ENCODE measurements around the gene TEDC2.
"Not testable (repeated sequence)": the region's sequence is repeated elsewhere in the genome, so short reads cannot be mapped to it uniquely, and the experiment has no call there.

TEDC2 gene

DNA sequence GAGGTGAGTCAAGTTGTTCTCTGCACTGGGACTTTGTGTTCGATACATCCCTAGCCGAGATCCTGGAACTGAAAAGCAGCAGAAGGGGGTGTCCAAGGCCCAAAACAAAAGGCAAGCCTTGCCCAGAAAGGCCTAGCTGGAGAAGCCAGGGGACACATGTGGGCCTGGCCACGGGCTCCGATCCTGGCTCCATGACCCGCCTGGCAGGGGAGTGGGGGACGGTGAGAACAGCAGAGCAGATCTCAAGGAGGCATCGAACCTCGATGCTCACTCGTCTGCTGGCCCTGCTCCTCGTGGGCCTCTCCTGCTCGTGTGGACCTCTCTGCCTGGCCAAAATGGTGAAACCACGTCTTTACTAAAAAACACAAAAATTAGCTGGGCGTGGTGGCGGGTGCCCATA is 21.8 kb upstream of the TEDC2 start:
- no peak for DNase-seq

DNA sequence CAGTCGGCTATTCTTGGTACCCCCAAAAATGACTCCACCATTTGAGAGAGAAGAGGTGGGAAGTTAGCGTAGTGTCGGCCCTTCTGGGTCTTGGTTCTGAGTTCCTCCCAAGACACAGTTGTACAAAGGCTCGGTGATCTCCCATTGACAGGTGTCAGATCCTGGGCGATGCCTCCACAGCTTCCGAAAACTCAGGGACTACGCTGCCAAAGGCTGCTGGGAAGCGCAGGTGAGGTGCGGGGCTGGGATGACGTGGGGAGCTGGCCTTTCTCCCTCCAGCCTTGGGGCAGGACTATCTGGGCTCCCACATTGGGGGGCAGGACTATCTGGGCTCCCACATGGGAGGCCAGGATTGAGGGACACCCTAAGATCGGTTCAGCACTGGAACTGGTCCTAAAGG is 20.3 kb upstream of the TEDC2 start:
- no peak for DNase-seq

DNA sequence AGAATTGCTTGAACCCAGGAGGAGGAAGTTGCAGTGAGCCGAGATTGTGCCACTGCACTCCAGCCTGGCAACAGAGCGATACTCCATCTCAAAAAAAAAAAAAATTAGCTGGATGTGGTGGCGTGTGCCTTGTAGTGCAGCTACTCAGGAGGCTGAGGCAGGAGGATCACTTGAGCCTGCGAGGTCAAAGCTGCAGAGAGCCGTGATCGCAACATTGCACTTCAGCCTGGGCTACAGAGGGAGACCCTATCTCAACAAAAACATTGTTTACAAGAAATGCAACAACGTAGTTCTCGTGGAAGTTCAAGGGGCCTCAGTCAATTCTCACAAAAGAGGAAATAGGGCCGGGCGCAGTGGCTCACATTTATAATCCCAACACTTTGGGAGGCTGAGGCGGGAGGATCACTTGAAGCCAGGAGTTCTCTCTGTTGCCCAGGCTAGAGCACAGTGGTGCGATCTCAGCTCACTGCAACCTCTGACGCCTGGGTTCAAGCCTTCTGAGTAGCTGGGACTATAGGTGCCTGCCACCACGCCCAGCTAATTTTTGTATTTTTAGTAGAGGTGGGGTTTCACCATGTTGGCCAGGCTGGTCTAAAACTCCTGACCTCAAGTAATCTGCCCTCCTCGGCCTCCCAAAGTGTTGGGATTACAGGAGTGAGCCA is 18.6 kb upstream of the TEDC2 start:
- DNase-seq: not testable (repeated sequence)

DNA sequence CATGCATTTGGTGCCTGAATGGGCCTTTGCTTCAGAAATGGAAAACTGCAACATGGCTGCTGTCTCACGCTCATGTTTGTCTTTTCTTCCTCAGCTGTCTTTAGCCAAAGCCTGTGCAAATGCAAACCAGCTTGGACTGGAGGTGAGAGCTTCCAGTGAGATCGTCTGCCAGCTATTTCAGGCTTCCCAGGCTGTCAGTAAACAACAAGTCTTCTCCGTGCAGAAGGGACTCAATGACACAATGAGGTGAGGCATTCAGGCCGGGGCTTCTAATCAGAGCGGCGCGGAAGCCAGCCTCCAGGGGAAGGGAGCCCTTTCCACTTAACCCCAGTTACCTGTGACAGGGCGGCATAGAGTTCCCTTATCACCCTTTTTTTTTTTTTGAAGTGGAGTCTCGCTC is 16.4 kb upstream of the TEDC2 start:
- DNase-seq: no peak

DNA sequence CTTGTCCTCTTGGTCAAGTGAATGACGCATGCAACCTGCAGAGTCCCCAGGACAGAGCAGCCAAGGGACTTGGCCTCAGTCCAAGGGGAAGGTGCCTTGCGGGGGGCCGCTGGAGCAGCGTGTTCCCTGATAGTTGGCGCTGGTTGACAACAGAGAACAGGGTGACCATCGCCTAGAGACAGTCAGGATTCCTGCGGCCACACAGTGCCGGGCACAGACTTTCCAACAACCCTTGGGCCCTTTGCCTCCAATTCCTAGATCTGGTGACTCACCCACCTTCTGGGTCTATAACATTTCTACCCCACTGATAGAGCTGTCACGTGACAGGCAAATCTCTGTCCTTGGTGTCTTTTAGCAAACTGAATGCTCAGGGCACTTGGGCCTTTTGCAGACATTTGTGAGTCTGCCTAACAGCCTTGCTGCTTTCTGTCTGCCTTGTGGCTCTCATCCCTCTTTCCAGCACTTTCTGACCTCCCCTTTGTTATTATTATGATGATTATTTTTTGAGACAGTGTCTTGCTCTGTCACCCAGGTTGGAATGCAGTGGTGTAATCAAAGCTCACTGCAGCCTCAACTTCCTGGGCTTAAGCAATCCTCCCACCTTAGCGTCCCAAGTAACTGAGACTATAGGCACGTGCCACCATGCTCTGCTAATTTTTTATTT is 11.9 kb upstream of the TEDC2 start:
- no peak for DNase-seq

DNA sequence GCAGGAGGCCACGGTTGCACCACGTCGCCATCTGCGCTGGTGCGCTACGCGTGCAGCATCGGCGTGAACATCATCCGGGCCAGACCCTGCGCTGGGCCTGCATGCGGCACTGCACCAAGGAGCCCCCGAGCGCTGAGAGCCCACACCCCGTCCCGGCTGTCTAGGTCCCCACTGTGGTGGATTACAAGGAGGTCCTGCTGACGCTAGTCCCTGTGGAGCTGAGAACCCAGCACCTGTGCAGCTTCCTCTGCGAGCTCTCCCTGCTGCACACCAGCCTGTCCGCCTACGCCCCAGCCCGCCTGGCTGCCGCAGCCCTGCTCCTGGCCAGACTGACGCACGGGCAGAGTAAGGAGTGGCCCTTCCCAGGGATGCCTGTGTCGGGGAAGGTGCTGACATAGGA is 10.8 kb upstream of the TEDC2 start:
- DNase-seq: no peak

DNA sequence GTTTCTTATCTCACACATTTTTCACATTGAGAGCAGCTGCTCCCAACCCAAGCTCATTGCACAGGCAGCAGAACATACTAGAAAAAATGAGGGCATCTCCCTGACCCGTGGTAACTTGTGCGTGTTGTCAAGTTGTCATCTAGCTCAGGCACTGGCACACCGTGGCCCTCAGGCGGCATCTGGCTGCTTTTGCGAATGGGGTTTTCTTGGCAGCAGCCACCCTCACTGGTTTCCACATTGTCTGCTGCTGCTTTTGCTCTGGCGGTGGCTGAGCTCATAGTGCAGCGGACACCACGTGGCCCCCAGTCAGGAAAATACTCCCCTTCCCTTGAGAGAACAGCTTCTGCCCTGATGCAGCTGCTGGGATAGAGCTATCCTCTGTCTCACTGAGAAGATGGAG is 9.4 kb upstream of the TEDC2 start:
- DNase-seq: no peak

DNA sequence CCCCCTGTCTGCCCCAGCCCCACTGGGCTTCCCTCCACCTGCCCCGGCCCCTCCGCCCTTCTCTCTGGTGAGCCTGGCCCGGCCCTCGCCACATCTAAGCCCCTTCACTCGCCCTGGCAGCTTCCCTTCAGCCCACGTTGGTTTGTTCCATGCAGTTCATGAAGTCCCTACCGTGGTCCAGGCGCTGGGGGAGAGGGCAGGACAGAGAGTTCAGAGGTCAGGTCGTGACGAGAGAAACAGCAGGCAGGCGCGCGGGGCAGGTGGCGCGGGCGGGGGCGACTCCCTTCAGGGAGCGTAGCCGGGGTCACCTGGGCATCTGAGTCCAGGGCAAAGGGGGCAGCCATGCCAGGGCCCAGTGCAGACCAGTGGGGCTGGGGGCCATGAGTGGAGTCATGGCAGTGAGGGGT is 8.9 kb upstream of the TEDC2 start:
- DNase-seq: no peak

DNA sequence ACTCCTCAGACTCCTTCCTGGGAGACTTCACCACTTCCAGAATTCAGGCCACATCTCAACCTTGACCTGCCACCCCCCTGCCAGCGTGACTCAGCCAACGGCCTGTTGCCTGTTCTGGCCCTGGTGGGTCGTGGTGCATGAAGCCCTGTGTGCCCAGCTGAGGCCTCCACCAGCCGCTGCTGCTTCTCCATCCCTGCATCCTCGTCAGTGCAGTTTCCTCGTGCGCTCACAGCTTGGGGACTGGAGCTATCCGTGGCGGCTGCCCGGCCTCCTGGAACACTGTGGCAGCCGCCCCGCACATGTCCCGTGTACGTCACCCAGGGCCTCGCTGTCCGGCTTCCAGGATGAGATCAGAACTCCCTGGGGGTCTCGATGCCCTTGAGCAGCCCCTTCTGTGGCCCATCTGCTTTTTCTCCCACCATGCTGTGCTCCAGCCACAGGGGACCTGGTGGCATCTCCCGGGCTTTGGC is 8.0 kb upstream of the TEDC2 start:
- no peak for DNase-seq

DNA sequence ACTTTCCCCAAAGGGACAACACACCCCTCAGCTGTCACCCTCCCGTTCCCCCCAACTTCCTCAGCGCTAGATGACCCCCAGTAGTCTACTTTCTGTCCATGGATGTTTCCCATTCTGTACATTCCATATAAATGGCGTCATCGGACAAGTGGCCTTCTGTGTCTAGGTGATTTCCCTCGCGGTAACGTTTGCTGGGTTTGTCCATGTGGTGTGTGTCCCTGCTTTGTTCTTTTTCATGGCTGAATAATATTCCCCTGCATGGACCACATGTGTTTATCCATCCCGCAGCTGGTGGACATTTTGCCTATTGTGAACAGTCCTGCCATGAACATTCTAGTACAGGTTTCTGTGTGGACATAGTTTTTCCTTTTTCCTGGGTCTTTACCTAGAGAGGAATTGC is 7.3 kb upstream of the TEDC2 start:
- no peak for DNase-seq

DNA sequence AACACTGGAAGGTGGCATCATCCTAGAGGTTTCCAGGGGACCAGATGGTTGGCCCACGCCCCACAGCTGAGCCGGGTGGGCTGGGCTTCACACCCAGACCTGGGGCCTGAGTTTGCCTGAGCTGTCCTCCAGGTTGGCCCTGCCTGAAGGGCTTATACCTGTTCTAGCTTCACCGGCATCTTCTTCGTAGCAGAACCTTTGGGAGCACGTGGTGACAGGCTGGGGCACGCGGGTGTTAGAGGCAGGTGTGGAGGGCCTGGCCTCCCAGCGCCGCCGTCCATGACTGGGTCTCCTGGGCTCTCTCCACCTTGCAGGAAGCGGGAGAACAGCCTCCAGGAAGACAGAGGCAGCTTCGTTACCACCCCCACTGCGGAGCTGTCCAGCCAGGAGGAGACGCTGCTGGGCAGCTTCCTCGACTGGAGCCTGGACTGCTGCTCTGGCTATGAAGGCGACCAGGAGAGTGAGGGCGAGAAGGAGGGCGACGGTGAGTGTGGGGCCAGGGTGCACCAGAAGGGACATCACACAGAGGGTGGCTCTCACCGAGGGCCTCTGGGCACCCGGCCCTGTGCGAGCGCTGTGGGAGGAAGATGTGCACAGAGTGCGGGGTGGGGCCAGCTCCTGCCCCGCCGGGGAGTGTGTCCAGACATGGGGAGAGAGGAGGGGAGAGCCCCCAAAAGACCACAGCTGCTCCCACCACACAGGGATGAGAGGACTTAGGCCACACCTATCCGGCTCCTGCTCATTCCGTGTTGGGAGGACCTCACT is 4.6 kb upstream of the TEDC2 start:
- no peak for DNase-seq

DNA sequence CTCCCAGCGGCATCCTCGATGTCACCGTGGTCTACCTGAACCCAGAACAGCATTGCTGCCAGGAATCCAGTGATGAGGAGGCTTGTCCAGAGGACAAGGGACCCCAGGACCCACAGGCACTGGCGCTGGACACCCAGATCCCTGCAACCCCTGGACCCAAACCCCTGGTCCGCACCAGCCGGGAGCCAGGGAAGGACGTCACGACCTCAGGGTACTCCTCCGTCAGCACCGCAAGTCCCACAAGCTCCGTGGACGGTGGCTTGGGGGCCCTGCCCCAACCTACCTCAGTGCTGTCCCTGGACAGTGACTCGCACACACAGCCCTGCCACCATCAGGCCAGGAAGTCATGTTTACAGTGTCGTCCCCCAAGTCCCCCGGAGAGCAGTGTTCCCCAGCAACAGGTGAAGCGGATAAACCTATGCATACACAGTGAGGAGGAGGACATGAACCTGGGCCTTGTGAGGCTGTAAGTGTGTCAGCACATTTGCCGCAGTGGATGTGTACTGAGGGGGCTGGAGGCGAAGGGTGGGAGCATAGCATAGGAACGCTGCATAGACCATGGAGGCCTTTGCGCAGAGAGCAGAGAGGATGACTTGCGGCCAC is 3.3 kb upstream of the TEDC2 start:
- DNase-seq: no peak

DNA sequence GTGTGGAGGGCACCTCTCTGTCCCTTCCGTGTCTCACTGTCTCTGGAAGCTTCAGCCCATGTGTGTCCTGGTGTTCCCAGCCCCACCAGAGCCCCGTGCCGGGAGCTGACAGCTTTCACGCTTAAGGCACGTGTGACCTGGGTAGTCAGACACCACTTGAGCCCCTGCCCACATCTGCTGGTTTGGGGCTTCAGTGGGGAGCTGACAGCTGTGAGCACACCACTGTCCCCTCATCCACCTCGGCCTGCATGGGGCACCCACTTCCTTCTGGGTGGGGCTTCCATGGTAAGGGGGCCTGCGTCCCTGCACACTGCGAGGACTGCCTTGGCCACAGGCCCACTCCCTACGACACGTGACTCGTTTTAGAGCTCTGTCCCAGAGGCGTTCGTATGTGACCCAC is 2.6 kb upstream of the TEDC2 start:
- DNase-seq: no peak

DNA sequence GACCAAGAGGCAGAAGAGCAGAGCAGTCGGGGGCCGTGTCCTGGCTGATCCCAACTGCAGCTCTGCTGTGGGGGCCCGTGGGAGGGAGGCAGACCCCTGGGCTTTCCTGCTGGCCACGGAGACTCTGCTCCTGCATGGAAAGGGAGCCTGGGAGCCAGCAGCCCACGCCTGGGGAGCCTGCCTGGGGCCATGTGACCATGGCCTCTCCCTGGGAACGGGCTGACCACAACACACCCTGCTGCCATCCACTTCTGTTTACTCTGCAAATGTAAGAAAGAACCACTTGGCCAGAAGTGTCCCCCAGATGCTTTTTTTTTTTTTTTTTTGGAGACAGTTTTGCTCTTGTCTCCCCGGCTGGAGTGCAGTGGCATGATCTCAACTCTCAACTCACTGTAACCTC is 2.0 kb upstream of the TEDC2 start:
- no peak for DNase-seq

DNA sequence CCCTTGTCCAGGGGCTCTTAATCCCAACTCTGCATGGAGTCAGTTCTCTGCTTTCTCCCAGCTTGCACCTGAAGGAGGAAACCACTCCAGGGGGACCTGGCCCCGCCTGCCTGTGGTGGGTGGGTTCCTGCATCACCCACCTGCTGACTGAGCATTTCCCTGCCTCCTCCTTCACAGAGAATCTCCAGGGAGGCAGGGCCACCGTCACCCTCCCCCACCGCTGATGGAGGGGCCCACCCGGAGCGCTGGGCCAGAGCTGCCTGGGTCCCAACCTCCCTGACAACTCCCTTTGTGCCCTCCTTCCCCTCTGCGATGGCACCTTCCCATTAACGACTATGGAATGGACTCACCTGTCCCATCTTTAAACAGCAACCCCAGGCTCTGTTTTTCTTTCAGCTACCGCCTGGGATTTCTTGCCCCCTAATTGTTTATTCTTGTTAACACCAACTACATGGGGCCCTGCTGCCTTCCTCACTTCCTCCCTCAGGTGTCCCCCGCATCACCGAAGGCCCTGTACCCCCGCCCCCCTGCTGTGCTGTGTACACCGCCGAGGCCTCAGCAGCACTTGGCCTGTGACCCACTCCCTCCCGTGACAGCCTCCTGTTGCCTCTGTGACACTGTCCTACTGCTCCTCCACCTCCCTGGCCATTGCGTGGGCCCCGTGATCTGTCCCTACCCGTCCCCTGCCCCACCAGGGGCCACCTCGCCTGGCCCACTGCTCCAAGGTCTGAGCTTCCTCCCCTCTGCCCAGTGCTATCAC is 842 bp upstream of the TEDC2 start:
- DNase-seq: no peak

DNA sequence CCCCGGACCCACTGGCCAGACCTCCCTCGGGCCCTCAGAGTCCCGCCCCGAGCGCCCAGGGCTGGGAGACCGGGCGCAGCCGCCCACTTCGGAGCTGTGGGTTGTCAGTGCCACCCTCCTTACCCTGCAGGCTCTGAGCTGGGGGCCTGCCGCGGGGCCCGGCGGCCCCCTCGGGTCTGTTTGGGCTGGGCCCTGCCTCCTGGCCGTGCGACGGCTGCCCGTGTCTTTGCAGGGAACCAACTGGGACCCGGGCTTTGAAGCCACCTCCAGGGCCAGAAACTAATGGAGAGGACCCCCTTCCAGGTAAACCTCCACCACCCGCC is 443 bp downstream of the TEDC2 start:
- no peak for DNase-seq

DNA sequence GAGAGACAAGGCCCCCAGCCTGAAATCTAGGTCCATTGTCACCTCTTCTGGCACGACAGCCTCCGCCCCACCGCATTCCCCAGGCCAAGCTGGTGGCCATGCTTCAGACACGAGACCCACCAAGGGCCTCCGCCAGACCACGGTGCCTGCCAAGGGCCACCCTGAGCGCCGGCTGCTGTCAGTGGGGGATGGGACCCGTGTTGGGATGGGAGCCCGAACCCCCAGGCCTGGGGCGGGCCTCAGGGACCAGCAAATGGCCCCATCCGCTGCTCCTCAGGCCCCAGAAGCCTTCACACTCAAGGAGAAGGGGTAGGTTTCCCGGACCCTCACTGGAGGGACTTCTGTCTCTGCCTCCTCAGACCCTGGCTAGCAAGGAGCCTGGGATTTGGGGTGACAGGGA is 1.0 kb downstream of the TEDC2 start:
- DNase-seq: no peak

DNA sequence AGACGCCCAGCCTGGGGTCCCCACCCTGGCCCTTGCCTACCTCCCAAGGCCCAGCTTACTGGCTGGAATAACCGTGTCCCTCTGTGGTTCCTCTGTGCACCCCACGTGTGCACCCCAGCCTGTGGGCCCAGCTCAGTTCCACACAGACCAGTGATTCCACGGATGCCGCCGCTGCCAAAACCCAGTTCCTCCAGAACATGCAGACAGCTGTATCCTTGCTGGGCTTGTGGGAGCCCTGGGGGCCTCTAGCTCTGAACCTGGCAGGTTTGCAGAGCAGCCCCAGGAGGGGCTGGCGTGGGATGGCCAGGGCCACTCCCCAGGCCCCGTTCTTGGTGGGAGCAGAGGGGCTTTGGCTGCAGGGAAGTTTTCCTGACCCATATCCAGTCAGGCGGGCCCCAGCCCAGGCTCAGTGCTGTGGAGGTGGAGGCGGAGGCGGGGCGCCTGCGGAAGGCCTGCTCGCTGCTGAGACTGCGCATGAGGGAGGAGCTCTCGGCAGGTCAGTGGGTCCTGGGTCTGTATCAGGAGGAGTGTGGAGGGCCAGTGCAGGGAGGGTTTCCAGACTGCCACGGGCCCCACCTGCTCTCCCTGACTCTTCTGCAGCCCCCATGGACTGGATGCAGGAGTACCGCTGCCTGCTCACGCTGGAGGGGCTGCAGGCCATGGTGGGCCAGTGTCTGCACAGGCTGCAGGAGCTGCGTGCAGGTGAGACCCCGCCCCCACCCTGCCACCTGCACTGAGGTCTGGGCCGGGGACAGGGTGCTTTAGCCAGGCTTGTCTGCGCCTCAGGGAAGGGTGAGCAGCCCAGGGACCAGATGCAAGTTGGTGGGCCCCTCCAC is 2.3 kb downstream of the TEDC2 start:
- DNase-seq: no peak

DNA sequence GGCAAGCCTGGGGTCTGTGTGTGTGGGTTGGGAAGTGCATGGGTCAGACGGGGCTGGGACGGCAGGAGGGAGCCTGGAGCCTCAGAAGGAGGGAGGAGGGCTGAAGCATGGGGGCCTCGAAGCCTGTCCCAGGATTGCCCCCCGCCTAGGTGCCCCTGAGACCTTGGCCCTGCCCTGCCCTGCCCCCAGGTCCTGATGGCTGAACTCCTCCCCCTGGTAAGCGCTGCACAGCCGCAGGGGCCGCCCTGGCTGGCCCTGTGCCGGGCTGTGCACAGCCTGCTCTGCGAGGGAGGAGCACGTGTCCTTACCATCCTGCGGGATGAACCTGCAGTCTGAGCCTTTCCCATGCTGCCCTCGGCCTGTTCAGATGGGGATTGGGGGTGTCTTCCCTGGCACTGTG is 4.4 kb downstream of the TEDC2 start:
- DNase-seq: no peak

DNA sequence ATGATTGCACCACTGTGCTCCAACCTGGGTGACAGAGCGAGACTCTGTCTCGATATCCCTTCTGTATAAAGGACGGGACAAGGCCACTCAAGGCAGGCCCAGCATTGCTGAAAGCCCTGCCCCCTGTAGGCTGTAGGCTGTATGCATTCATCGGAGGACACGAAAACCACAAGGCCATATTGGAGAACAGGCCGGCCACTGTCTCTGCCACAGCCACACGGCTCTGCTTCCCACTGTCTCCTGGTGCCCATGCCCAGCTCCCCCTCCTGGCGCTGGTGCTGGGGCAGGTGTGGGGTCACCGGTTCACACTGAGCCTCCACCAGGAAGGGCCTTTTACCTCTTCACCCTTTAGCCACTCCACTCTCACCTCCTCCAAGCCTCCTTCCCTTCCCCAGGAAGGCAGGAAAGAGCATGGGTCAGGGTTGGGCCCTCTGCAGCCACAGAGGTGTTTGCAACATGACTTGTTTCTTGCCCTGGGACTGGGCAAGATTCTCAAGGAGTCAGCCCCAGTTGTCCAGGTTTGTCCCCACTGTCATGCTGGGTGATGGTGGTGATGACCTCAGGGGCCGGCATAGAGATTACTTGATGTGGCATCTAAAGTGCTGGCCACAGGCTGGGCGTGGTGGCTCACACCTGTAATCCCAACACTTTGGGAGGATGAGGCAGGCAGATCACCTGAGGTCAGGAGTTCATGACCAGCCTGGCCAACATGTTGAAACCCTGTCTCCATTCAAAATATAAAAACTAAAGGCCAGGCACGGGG is 5.9 kb downstream of the TEDC2 start:
- no peak for DNase-seq

Measured in stimulated activated CD4-positive, alpha-beta T cell treated with anti-CD3 and anti-CD28 coated beads, Interleukin-4, amount 100 ng/mL, for 1 hour (primary cell).